ENCODE results near the gene RHOH. TPM values are rescaled to one million over a fixed set of nuclear protein-coding genes. Genes with fewer than 3 reads are reported as not detected.

RHOH gene
- total and polyA plus RNA-seq, 2 of the 13 experiments (the other 11 are each of a cell fraction or from before 2014, with no cell fraction given), result 0.57 TPM; not detected in 1

GRCh38 chr4:40243386-40243948 is 46.6 kb downstream of the RHOH start (continued):
- TF ChIP-seq ZNF747 (CRISPR knock-in tag; IDR thresholded peaks at IDR 0.05; ENCODE audit: borderline replicate concordance) (no peak), REPIN1 (CRISPR knock-in tag; IDR thresholded peaks at IDR 0.05; ENCODE audit: borderline replicate concordance, low read depth) (no peak), SATB2 (CRISPR knock-in tag; IDR thresholded peaks at IDR 0.05) (no peak), DMTF1 (CRISPR knock-in tag; IDR thresholded peaks at IDR 0.05) (no peak), ZNF292 (CRISPR knock-in tag; IDR thresholded peaks at IDR 0.05; ENCODE audit: borderline replicate concordance, low read depth) (no peak), ZNF841 (CRISPR knock-in tag; IDR thresholded peaks at IDR 0.05; ENCODE audit: borderline replicate concordance) (no peak)

GRCh38 chr4:40244606-40245005 is 47.8 kb downstream of the RHOH start:
- in situ Hi-C loops (cut with HindIII; ENCODE audit: extremely low pct_ligation_motif_present, low pct_unique_long_range_greater_than_20kb) (no loop called here), intact Hi-C loops (cut with micrococcal nuclease; ENCODE audit: unreplicated experiment) (no loop called here)
- H3K36me3 ChIP-seq (replicated peaks in 1 of 2; ENCODE audit: control insufficient read depth in 1 of 2, insufficient read depth in 2 of 2, low read length in 2 of 2), result no peaks in the 10 kb centered on the region
- H3K27me3 ChIP-seq (ENCODE audit: control insufficient read depth in 1 of 2, insufficient read depth in 2 of 2, low read length in 2 of 2), result no peaks in the 10 kb centered on the region
- 61% methylated on average over 2 of the region's 2 CpGs for WGBS (ENCODE audit: low lambda C conversion rate)
- no peaks in the 10 kb centered on the region for H3K79me2 ChIP-seq (ENCODE audit: insufficient read depth, low read length)
- ChIA-PET CTCF (ENCODE audit: low intra/inter-chr PET ratio, low total read pairs) (no interaction called here), POLR2A (no interaction called here)
- ATAC-seq, result no peak
- no peak for FAIRE-seq
- no peak overlapping the region for H3K27ac ChIP-seq (ENCODE audit: extremely low read length, insufficient read depth, low read length)
- no peaks in the 10 kb centered on the region for H3K9me3 ChIP-seq (ENCODE audit: low read length)
- no peak overlapping the region for H3K4me3 ChIP-seq (replicated peaks in 1 of 3; ENCODE audit: insufficient read depth in 1 of 3, low read depth in 2 of 3, low read length in 3 of 3)
- H3K4me2 ChIP-seq (ENCODE audit: low read depth, low read length), result no peak overlapping the region
- no TSS peak for BruUV-seq (replicated peaks)
- no peaks in the 10 kb centered on the region for H3K4me1 ChIP-seq (ENCODE audit: insufficient read depth, low read length)
- no peak overlapping the region for H2AFZ ChIP-seq (ENCODE audit: low read length)
- no peak overlapping the region for H3K9ac ChIP-seq (ENCODE audit: insufficient read depth, low read depth, low read length)
- DNase-seq (ENCODE audit: low spot score), result no peak
- no peaks in the 10 kb centered on the region for H4K20me1 ChIP-seq (ENCODE audit: insufficient read depth, low read length)
- no peak for TF ChIP-seq SP4 (CRISPR knock-in tag; IDR thresholded peaks at IDR 0.05)
- TF ChIP-seq ZNF350 (CRISPR knock-in tag; IDR thresholded peaks at IDR 0.05; ENCODE audit: borderline replicate concordance, low read depth), result no peak
- no peak for TF ChIP-seq THRA (CRISPR knock-in tag; IDR thresholded peaks at IDR 0.05; ENCODE audit: borderline replicate concordance)
- no peak for TF ChIP-seq E2F1 (CRISPR knock-in tag; IDR thresholded peaks at IDR 0.05)

All from HepG2 (cell line).